GDM1 (cell line): ENCODE measurements around the gene EXT2.

ENCODE experiments used
- DNase-seq: peaks from one replicate; lab custom pipeline; 2025; lab: John Stamatoyannopoulos, UW

EXT2 gene

DNA sequence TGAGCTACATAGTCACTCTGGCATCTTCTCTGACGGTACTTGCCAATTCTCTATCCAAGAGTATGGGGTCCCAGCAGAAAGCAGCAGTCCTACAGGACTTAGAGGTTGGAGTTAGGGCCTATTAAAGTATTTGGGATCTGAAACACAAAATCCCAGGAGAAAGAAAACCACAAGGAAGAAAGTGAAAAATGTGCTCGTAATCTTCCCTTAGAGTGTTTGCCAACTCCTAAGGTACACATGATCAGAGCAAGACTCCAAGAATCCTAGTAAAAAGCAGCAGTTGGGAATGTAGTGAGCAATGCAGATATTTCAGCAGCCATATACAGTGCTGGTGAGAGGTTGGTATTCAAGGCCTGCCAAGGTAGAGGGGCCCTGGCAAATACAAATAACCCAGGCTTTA lies 71.6 kb downstream of the EXT2 start:
- no peak for DNase-seq

DNA sequence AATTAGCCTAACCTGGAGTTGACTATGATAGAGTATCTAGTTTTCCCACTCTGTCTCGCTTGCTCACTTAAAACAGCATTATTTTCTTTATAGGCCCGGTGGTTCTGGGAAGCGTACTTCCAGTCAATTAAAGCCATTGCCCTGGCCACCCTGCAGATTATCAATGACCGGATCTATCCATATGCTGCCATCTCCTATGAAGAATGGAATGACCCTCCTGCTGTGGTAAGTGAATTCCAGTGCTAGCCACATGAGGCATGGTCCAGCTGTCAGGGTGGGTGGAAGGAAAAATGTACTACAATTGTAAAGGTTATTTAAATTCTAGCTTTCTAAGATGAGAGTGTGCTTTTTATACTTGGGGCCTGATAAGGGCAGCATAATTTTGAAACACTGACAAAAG lies 76.0 kb downstream of the EXT2 start:
- DNase-seq: no peak

DNA sequence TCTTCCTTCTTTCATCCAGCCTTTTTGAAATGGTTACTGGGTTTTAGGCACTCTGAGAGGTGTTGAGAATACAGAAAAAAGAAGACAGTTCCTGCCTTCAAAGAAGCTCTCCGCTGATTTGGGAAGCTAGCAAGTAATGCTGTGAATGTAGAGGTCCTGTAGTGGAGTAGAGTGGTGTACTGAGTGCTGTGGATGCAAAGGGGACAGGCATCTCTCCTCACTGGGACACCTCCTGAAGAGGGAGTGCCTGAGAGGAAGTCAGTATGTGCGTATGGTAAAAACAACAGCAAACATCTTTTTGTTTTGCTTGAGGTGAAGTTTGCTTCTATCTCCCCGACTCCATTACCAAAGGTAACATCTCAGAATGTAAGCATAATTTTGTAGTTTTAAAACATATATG lies 77.5 kb downstream of the EXT2 start:
- no peak for DNase-seq

DNA sequence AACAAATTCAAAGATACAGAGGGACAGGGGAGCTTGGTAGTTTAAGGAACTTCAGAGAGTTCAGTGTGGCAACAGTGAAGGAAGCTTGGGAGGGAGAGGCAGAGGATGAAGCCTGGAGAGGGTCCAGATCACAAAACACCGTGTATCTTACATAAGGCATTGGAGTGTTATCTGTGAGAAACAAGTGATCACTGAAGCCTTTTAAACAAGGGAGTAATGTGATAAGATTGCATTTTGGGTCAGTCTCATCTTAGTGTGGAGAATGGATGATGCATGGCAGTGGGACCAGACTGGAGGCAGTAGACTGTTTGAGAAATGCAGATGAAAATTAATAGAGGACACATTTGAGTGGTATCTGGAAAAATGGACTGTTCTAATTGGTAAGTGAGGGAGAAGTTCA lies 79.4 kb downstream of the EXT2 start:
- DNase-seq: no peak

DNA sequence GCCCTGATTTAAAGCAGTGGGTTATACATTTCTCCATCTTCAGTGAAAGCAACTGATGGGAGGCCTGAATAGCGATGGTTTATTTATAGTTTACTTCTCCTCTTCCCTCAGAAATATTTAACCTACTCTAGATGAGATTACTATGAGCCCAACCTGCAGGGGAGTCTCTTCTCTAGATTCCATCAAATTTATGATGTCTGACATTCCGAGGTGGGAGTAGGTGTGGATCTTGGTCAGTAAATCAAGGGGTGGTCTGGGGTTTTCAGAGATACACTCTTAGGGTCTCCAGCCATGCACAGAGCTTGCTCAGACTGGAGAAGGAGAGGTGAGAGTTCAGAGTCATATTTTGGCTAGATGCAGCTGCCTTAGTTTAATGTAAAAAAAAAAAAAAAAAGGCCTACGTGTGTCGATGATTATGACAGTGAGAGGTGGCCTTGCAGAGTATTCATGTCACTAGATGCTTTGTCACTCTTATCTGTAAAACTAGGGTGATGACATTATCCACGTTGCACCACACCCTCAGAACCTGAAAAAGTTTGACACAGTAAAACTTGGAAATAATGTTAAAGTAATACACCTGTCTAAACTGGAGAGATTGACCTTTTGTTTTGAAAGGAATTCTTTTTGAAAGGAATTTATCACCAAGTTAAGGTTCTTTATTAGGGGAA lies 81.2 kb downstream of the EXT2 start:
- no peak for DNase-seq

DNA sequence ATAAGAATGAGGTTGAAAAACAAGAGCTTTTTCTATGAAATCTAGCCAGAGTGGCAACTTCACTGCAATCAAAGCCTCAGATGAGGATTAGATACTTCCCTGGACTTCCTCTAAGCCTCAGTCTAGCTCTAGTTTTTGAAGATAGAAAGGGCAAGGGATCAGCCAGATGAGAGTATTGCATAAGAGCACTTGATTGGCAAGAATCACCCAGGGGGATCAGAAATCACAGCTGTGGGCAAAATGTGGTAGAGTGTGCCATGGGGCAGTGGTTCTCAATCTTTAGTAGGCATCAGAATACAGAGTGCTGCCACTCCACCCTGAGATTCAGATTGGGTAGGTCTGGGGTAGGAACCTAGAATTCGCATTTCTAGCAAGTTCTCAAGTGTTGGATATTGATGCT lies 82.4 kb downstream of the EXT2 start:
- DNase-seq: no peak

DNA sequence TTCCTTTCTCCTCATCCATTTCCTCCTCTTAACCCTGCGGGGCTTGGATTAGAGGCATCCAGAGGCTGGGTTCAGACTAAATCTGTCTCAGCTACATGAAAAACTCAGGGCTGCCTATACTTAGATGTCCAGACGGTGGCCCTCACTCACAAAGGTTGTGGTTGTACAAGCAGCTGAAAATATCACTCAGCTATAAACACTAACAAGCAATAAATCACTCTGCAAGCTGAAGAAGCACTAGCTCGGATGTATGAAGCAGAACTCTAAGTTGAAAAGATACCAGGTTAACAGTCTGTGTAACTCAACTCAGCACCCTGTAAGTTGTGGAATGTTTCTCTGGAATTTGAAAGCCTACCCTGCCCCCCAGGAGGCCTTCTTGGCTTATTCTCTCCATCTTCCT lies 82.9 kb downstream of the EXT2 start:
- DNase-seq: no peak

DNA sequence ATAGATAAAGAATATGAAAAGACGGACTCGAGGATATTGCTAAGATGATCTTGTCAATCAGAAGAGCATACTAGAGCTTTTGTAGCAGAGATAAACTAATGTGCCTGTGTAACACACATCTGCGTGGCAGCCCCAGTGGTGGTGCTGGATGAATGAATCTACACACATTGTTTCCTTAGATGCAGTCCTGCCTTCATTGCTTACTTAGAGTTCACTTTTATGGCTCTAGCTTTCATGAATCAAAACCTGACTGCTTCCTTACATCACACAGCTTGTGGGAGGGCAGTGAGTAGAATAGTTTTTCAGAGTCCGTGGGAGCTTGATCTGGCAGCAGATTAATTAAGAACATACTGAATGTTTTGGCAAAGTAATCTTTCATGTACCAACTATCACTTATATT lies 83.7 kb downstream of the EXT2 start:
- DNase-seq: no peak

DNA sequence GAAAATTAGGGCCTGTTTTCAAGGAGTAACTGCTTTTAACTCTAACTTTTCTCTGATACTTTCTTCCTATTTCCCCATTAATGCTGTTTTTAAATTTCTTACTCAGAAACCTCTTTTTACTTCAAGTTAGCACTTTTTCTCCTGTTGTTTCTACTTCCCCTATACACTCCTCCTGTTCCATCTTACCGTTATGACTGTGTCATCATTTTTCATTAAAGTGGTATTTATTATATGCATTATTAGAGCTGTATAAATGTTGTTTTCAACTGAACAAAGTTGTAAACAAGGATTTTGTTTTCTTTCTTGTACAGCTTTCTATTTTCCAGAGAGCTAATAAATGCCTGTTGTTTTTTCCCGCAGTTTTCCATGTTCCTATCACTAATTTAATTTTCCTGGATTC lies 84.6 kb downstream of the EXT2 start:
- DNase-seq: no peak

DNA sequence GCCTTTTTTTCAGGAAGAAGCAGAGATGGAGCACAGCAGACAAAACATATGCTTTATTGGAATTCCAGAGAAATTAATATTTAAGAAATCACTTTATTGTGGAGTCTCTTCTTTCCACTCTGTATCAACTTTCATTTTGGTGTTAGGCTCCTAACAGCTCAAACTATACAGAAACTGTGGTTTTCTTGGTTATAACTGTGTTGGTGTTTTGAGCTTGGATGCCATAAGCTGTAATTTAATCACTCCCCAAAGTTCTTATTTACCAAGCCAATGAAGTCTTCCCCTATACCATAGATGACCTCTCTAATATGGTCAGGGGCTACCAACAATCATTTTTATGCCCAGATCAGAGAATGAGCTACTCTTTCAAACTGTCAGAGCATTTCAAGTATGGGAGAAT lies 90.0 kb downstream of the EXT2 start:
- no peak for DNase-seq

DNA sequence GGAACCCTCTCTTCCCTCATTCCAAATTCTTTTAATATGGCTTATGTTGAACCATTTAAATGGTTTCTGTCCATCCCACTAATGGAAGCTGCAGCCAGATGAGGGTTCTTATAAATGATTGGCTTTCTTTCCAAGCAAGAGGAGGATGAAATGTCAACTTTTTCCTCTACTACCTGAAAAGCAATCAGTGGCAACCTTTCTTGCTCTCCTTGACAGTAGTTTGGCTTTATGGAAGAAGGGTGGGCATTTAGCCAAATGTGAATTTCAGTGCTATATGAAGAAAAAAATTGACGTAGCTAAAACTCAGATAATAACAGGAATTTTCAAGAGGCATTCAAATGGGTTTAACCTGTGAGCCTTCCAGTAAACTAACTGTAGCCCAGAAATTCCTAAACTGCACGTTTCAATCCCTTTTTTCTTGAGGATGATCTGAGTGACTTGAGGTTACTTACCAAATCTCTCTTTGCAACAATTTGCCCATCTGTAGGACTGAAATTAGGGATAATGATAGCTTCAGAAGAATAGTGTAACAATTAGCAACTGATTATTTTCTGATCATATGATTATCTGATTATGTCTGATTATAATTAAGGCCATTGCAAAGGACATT lies 90.9 kb downstream of the EXT2 start:
- no peak for DNase-seq

DNA sequence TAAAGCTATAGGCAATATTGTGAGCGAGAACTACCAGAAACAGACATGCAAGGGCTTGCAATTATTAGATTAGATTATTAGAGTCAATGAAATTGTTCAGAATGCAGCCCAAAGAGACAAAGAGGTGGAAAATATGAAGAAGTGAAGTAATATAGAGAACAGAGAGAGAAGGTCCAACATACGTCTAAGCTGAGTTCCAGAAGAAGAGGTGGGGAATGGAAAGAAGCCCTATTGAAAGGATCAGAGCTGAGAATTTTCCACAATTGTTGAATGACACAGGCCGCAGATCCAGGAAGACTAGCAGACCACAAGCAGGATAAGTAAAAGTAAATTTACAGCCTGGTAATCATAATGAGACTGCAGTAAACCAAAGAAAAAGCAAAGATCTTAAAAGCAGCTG lies 93.2 kb downstream of the EXT2 start:
- DNase-seq: no peak

DNA sequence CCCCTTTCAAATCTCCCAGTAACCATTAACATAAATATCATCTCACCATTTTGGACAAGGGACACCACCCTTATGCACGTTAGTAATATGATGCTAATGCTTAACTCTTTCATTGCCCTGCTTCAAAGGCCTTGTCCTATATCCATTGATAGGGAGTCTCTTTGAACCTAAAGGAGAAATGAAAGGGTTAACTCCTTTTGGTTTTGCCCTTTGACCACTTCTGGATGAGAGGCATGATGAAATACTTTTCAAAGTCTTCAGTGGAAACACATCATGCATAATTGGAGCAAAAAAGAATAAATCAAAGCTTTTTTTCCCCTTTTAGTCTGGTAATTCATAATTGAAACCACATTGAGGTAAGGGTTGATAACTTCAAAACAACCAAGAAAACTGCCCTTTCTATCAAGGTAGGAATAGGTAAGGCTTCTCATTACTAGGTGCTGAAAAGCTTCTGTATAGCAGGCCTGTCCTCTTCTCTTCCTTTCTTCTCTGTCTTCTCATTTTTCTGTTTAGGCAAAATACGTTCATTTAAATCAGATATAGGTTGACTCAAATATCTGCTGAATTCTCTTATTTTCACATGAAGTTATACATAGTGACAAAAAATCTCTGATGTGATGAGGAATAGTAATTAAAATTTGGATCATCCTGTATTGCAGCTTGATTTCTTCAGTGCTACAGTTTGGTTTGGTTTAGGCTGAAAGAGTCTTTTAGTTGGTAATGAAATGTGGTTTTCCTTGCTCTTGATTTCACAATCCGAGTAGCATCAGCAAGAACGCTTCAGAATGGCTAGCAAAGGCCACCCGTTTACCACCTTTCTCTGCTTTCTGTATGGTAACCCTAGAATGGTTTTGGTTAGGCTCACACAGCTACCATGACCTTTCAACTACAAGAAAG lies 94.8 kb downstream of the EXT2 start:
- no peak for DNase-seq

DNA sequence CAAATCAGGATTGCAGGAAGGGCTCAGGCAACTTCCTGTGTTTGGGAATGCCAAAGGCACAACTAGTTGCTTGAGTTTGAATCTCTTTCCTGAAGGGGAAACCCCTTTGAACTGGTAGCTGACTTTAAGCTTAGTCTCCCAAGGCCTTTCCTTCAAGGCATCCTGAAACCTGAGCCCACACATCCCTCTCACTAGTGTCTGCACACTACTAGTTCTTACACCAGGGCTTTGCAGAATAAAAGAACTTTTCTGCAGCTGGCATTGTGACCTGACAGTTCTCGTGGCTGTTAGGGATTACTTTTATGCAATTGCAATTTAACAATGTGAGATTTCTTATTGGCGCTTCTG lies 95.4 kb downstream of the EXT2 start:
- no peak for DNase-seq

DNA sequence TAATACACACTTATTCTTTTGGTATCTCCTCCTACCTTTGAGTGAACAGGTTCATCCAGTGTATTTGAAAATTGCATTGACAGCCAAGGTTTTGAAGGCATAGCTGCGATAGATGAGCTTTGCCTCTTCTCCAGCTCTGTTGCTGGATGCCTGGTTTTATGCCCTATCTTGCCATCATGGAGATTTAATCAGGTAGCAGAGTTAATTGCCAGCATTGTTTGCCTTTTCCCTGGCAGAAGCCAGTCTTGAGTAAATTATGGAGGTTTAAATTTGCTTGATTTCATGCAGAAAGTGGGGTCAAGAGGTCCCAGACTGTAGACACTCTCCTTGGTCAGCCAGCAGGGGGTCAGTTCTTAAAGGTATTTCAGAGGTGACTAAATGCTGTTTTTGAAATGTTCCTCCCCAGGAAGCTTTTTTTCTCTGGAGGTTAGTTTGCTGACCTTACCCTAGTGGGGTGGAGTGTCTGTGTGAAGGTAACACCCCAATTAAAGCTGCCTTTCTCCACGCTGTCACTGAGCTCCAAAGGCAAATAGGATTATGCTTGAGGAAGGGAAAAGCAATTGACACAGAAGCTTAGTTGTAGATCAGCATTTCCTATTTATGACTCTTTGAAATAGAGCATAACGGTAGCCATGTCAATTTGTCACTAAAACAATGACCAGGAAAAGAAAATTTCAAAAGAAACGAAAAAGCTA lies 96.0 kb downstream of the EXT2 start:
- DNase-seq: no peak

DNA sequence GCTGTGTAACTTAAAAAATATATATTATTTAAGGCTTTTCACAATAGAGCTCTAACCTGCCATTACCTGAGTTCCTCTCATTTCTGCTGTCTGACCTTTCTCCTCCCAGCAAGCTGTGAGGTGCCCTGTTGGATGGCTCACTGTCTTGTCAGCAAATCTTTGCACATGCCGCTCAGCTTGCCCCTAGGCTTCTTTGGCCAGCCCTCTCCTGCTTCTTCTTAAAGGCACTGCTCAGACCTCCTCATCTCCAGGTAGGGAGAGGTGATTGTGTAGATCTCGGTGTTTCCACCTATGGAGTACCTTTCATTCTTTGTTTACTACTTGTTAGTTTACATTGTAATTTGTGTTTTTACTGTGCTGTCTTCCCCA lies 96.5 kb downstream of the EXT2 start:
- no peak for DNase-seq

DNA sequence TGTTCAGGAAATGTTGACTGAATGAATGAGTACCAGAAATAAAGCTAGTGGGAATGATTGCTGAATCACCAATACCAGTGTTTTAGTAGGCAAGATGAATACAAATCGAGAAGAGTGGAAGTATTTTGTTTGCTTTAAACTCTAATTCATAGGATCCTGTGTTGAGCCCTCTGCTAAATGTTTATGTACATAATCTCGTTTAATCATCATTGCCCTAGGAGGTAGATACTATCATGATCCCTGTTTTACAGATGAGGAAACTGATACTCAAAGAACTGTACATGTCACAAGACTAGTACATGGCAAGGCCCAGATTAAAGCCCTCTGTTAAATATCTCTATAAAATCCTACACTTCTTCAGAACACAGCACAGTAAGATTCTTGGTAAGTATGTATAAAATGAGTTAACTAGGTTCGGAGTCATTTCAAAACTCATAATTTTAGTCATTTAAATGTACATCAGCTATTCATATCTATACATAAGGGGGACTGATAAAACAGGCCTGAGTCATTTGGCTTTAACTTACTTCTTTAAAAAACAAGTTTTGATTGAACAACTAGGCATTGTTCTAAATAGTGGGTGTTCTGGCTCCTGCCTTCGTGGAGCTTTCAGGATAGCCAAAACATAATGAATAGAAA lies 97.1 kb downstream of the EXT2 start:
- no peak for DNase-seq

DNA sequence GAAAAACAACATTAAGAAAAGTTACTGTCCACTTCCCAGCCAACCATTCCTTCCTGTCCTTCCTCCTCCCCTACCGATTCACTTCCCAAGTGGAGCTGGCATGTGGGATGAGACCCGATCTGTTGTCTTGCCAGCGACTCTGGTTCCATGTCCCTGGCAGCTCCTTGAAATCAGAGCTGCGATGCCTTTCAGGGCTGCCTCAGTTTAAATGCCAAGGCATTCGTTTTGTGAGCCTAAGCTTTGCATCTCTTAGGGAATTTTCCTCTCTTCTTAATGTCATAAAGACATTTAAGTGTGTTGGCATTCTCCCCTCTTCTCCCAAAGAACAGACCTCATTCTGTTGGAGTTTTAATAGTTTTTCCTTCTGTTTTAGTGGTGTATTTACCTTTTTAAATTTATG lies 98.4 kb downstream of the EXT2 start:
- DNase-seq: no peak

DNA sequence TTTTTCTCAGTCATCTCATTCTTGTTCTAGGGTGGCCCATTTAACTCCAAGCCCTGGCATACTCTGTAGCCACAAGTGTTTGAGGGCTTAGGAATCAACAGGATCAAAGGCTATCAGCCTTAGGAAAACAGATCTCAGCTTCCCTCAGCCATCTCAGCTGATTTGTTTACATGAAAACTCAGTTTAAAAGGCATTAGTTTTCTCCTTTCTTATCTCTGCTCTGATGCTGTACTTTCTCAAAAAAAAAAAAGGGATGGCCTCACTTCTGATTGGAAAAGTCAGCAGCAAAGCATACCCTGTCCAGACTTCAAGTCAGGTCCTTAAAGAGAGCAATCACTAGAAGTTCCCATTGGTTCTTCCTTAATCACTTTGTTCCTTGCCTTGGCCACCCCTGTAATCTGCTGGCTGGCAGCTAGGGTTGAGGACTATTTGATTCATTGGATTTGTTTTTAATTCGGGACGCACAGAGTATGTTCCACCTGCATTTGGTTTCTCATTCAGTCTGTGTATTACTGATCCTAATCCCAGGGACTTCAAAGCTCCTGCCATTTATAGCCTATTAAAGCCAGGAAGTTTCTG lies 102.8 kb downstream of the EXT2 start:
- no peak for DNase-seq

DNA sequence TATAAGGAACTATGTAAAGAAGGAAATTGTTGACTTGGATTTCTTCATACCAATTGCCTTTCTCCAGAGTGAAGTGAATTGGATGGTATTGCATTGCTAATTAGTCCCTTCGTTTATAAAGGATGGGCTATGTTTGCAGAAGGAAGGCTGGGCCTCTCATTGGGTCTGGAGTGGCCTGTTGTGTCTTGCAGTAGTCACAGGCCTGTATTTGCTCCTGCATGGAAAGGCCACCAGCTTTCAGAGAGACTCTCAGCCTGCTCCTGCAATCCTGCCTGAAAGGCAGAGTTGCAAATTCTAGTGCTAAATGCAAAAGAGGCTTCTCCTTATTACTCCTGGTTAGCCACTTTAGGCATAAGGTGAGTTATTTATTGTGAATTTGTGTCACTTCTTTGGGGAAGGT lies 103.8 kb downstream of the EXT2 start:
- DNase-seq: no peak

DNA sequence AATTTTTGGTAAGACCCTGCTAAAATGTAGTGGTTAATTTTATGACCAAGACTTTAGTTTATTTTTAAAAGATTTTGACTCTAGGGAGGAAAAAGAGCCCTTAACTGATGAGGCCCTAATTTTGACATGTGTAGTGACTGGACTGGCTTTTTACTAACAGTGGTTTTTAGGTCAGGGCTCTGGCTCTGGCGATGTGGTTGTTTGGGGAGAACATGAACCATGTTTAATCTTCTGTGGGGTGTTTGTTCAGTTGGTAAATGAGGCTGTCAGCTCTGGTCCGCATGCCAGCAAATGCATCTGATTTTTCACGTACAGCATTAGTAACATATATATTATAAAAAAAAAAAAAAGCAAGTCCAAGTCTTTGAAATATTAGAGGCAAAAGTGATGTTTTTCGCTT lies 104.3 kb downstream of the EXT2 start:
- DNase-seq: no peak
